GM12873 (cell line): ENCODE measurements around the gene NDP.

Source experiments
- CTCF ChIP-seq: IDR thresholded peaks from 2 replicates; pipeline ENCODE4 v1.5.1; 2012; ENCODE audit warnings: low read depth, mild to moderate bottlenecking, moderate library complexity, low read length, control low read depth; ENCODE audit not compliant: insufficient read depth; ENCODE audit errors: missing control alignments

NDP gene

GRCh38 chrX:43961699-43962098, 11.5 kb downstream of the NDP start:
- TF ChIP-seq CTCF, result peak; percentile 32

- peak; percentile 67 for TF ChIP-seq CTCF
Observed at GRCh38 chrX:43958529-43958928, 14.7 kb downstream of the NDP start.

GRCh38 chrX:43956034-43956433, 17.2 kb downstream of the NDP start:
- no peak for TF ChIP-seq CTCF

- no peak for TF ChIP-seq CTCF
Observed at GRCh38 chrX:43953218-43953617, 20.0 kb downstream of the NDP start.

- peak; percentile 56 for TF ChIP-seq CTCF
Observed at GRCh38 chrX:43949669-43950068, 23.5 kb downstream of the NDP start.

- no peak for TF ChIP-seq CTCF
Observed at GRCh38 chrX:43940816-43941474, 32.2 kb downstream of the NDP start.

GRCh38 chrX:43939187-43939926, 33.8 kb downstream of the NDP start:
- no peak for TF ChIP-seq CTCF
